Left lobe of liver (tissue), 2 donors: ENCODE results near the gene ZCCHC9. TPM values are rescaled to one million over a fixed set of nuclear protein-coding genes. Genes with fewer than 3 reads are reported as not detected.

Experiments used
- ATAC-seq: fragments of 200-7000 bp; cut with Tn5 transposase; one replicate; pipeline ENCODE4 v1.9.1; 2020; ENCODE audit warnings: mild to moderate bottlenecking, moderate library complexity
- DNase-seq: peaks from one replicate; pipeline ENCODE4 v3.0.0-alpha.2; 2020; ENCODE audit warnings: low spot score
- total RNA-seq: library from RNA; stranded (reverse); gene quantifications from one replicate; pipeline ENCODE4 v1.2.1, GENCODE V29; 2021
- donor health status: DM: no; HTN: no; CAD: no; lungs with moderate emphysema.
- donor health status: DM: no; HTN: yes; CAD: no.

ZCCHC9 gene
- total RNA-seq, 1 donor from 2014 or later, result 12.2 TPM

GRCh38 chr5:81354093-81354492 is 52.7 kb downstream of the ZCCHC9 start:
- no peak for DNase-seq
- peak; percentile 9 for ATAC-seq

GRCh38 chr5:81355291-81356251 is 54.2 kb downstream of the ZCCHC9 start:
- DNase-seq (peak; percentile 74), ATAC-seq (peak; percentile 63)

- no peak for ATAC-seq
- no peak for DNase-seq
These were observed 57.7 kb downstream of the ZCCHC9 start for GRCh38 chr5:81359108-81359507.

- DNase-seq (no peak), ATAC-seq (no peak)
These were observed 58.5 kb downstream of the ZCCHC9 start for GRCh38 chr5:81359881-81360280.

- no peak for ATAC-seq
These were observed 59.3 kb downstream of the ZCCHC9 start for GRCh38 chr5:81360640-81361039.

GRCh38 chr5:81361600-81361999 is 60.2 kb downstream of the ZCCHC9 start:
- ATAC-seq (peak; percentile 70), DNase-seq (no peak)

More at GRCh38 chr5:81360640-81361039, 59.3 kb downstream of the ZCCHC9 start:
- DNase-seq, result no peak

Other genes with a start within 250 kb of the ZCCHC9 start
- gene CKMT2, start 68.3 kb upstream of the ZCCHC9 start, total RNA-seq, result 0.78 TPM
- 51.6 TPM for gene ACOT12, start 92.5 kb downstream of the ZCCHC9 start, total RNA-seq